ELF-1 (cell line): ENCODE measurements around the gene KIF6.
A peak's percentile ranks its signal among the peaks of the same experiment; 100 is the strongest.

ENCODE experiments used
- DNase-seq: peaks from one replicate; pipeline ENCODE4 v3.0.0-alpha.2; 2016; ENCODE audit warnings: low read depth, low spot score

Gene KIF6

GRCh38 chr6:39350723-39351505, 374.3 kb downstream of the KIF6 start:
- no peak for DNase-seq

DNA sequence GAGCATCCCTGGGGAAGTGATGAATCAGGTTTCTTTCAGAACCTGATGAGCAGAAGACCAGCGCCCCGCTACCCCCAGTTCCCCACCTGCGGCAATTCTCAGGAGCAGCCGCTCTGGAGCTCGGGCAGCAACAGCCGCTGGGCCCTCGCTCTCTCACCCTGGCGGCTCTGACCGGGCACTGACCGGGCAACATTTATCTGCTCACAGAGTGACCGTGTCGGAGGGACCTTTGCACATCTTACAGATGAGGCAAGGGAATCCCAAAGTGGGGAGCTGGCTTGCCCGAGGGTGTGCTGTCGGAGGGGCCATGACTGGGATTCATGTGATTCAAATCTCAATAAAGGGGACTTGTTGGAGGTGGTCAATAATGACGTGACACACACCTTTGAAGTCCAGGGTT, 376.5 kb downstream of the KIF6 start:
- DNase-seq = no peak

DNA sequence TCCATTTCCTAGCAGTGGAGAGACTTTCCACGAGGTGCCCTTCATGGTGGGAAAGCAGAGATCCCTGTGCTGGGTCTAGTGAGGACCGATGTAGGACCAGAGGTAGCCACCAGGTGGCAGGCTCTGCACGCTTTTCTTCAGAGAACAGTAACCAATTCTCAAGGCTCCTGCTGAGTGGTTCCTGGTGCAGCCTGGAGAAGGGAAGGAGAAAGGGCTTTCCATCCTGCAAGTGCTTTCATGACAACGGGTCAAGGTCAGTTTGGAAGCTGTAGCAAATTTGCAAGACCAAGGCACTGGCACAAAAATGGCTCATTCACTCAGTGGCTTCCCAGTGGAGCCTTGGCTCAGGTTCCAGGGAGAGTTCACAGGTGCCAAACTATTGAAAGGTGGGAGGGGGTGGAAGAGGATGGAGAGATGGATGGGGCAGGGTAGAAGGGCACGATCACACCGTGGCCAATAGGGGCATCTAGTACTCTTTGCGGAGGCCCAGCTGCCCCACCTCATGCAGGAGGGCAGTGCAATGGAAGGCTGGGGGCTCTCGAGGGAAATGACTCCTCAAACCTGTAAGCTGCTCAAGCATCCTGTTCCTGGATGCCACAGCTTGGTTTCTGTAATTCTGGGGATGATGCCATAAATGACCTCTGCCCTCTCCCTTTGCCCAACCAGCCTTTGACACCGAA, 377.2 kb downstream of the KIF6 start:
- peak; percentile 82 for DNase-seq

DNA sequence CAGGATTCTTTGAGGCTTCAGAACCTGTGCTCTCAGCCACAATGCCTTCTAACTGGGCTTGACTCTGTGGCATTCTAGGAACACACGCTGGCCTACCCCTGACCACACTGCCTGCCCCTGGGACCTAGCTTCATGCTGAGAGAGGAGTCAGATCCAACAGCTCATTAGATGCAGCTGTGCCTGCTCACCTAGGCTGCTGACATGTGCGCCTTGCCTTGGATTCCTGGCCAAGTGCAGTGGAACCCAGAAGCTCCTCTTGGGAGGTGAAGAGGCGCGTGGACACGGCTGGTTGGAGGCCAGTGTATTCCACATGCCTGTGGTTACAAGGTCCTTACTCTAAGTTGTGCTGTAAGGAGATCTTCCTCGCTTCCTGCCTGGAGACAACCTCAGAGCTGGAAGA, 378.0 kb downstream of the KIF6 start:
- no peak for DNase-seq

- peak; percentile 56 for DNase-seq
Observed at GRCh38 chr6:39344821-39345280, 380.4 kb downstream of the KIF6 start.

GRCh38 chr6:39343396-39343870, 381.8 kb downstream of the KIF6 start:
- DNase-seq = no peak

DNA sequence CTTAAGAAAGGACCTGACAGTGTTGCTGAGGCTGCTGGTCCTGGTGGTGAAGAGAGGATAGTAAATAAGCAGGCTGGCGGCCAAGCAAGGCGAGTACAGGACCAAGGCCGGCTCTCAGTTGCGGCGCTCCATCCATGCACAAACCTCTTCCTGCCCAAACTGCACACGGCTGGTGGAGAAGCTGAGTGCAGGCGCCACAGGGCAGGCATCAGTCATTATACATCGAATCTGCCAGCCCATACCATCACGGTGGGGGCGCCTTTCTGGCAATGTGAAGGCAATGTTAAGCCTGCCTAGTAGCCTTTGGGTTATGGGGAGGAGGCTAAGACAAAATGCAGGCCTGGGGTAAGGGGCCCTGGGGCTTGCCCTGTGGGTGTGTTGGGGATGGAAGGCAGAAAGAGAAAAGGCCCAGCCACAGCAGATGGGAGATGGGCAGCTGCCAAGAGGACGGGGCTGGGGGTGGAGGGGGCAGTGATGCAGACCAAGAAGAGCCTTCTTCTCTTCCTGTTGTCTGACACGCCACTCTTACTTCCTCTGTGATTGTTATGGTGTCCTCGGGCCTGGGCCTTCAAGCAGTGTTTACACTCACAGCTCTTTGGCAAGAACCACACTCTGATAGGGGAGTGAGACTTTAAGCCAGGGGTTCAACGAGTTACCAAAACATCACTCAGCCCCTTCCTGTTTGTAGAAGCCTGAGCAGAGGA, 382.4 kb downstream of the KIF6 start:
- no peak for DNase-seq

GRCh38 chr6:39341937-39342336, 383.3 kb downstream of the KIF6 start:
- DNase-seq = no peak

- DNase-seq = no peak
Observed at GRCh38 chr6:39341352-39341751, 383.9 kb downstream of the KIF6 start.

- no peak for DNase-seq
Observed at GRCh38 chr6:39339868-39340550, 385.2 kb downstream of the KIF6 start.

GRCh38 chr6:39339096-39339867, 385.9 kb downstream of the KIF6 start:
- DNase-seq = no peak

DNA sequence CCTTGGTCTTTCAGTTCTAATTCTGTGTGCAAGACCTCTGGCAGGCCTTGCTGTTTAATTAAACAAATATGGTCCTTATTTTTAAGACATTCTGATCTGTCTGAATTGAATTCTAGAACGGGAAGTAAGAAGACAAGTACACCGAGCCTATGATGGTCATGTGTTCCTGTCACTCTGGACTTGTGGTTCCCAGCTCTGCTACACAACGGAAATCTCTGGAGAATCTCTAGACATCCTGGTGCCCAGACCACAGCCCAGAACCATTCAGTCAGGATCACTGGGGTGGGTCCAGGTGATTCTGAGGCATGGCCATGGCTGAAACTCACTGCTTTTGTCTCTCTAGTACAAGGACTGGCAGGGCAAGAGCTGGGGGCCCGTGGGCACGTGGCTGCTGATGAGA, 386.8 kb downstream of the KIF6 start:
- DNase-seq = no peak

DNA sequence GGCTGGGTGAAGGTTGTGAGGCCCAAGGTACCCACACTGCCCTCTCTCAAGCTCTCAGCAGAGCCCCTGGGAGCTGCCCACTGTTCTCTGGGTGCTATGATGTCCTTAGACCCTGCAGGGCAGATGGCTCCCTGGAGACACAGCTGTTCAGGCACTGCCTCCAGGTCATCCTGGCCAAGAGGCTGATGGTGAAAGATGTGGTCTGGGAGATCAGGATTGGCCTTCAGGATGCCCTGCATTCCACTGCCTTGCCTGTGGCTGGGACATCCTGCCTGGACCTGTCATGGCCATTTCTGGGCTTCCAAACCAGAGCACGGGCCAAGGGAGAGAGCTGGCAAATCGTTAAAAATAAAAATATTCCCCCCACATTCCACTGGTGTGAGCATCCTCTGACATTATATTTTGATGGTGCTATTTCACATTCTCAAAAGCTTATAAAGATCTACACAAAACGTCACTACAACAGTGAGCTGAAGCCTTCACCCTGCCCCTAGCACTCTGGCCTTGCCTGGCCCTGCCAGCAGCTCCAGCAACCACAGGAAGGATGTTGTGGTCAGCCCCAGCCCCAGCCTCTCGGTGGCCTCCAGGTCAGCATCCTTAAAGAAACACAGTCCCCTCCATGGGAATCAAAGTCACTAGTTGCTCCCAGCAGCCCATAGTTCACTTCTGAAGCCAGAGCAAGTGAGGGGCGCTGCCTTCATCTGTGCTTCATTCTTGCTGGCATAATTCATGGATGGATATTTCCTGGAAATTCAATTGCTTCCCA, 389.2 kb downstream of the KIF6 start:
- DNase-seq = no peak

DNA sequence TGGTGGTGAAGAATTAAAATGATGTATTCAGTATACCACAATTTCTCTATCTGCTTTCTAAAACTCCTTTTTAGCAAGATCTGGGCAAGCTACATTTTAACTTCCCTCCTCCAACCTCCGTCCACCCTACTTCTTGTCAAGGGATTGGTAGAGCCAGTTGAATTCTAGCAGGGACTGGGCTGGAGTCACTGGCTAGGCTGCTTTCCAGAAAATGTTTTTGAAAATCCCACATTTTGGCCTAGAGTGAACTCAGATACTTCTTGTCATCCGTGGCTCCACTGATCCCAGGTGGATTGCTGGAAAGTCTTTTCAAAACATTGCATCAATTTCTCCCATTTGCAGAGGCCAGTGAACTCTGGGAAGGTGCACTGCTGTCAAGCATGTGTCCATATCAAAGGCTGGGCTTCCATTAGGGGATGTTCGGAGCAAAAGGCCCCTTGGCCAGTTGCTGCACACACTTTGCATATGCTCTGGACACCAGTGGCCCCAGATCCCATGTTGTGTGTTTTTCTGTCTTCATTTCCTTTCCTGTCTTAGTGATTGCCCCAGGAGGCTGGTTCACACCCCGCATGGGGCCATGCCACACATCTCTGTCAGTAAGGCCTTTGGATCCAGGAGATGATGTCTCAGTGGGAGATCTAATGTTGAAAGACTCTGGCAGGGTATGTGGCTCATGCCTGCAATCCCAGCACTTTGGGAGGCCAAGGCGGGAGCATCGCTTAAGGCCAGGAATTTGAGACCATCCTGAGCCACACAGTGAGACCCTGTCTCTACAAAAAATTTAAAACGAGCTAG, 391.4 kb downstream of the KIF6 start:
- no peak for DNase-seq

GRCh38 chr6:39330476-39330875, 394.7 kb downstream of the KIF6 start:
- DNase-seq = no peak

GRCh38 chr6:39330057-39330456, 395.2 kb downstream of the KIF6 start:
- DNase-seq = no peak

DNA sequence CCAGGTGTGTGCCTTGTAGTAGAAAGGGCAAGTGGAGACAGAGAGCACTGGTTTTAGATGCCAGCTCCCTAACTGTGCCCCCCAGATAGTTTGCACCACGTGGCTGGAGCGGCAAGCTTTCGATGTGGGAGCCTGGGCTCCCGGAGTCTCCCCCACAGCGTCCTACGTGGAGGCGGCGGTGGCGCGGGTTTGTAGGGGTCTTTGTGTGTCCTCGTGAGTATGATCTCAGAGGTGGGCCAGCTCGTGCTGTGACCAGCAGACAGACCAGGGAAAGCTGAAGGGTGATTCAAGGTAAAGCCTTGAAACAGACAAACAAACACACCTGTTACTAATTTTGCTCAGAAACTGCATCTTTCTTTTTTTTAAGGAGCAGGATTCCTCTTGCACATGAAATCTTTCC, 397.1 kb downstream of the KIF6 start:
- DNase-seq = no peak

GRCh38 chr6:39327507-39327906, 397.7 kb downstream of the KIF6 start:
- DNase-seq = no peak

GRCh38 chr6:39322306-39322850, 402.8 kb downstream of the KIF6 start, which contains the start of gene KCNK16:
Gene KCNK16, minus strand, starts transcription at chr6:39322702. Its CDS starts 162 bp downstream, at chr6:39322540.
- no peak for DNase-seq
